ENCODE data around the gene ZBTB4. TPM values are rescaled to one million over a fixed set of nuclear protein-coding genes. Genes with fewer than 3 reads are reported as not detected.
"Not testable (repeated sequence)": the region's sequence is repeated elsewhere in the genome, so short reads cannot be mapped to it uniquely, and the experiment has no call there.

ZBTB4 gene
- total RNA-seq, 1 experiment from 2014 or later = 10.0 TPM

DNA sequence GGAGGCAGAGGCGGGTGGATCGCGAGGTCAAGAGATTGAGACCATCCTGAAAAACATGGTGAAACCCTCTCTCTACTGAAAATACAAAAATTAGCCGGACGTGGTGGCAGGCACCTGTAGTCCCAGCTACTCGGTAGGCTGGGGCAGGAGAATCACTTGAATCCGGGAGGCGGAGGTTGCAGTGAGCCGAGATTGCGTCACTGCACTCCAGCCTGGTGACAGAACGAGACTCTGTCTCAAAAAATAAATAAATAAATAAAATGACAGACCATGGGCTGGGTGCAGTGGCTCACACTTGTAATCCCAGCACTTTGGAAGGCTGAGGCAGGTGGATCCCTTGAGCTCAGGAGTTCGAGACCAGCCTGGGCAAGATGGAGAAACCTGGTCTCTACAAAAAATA is 9.6 kb downstream of the ZBTB4 start:
- DNase-seq (ENCODE audit: low spot score) = not testable (repeated sequence)

- no peak for DNase-seq (ENCODE audit: low spot score)
Observed at GRCh38 chr17:7468804-7469389, 10.5 kb downstream of the ZBTB4 start.

DNA sequence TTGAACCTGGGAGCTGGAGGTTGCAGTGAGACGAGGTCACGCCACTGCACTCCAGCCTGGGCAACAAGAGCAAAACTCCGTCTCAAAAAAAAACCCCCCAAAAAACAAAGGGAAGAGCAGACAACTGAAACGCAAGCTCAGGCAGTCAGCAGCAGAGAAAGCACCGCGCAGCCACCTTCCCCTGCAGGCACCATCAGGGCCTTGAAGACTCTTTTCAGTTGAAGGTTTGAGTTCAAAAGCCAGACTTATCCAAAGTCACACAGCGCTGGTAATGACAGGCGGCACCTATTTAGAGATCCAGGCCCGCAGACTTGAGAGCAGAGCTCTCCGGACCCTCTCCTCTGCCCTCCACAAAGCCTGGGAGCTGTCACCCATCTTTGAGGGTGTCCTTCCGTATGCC is 11.1 kb downstream of the ZBTB4 start:
- DNase-seq (ENCODE audit: low spot score) = no peak

- DNase-seq (ENCODE audit: low spot score) = no peak
Observed at GRCh38 chr17:7467498-7467897, 11.9 kb downstream of the ZBTB4 start.

DNA sequence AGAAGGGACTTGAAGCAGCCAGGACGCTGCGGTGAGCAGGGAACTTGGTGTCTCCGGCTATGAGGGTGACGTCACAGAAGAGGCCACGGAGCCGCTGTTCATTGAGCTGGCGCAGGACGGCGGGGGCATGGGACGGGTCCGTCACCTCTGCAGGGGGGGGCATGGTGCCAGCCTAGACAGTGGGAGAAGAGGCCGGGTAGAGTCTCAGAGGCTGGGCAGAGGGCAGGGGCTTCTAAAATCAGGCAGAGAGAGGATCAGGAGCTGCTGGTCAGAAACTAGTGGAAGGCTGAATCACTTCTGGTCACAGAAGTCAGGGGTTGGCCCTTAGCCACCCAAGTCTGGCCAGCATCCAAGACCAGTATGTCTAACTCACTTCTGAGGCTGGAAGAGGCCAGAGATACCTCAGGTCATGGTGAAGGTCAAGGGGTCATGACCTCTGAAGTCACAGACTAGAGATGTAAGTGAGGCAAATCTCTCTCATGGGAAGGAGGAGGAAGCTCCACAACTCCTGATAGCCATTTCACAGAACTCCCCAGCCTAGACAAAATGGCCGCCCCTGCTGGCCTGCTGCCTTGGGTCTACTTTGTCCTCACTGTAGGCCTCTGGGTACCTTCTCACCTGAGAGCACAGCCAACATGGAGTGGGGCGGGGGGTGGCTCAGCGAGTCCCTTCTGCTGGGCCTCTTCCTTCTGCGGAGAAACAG is 12.6 kb downstream of the ZBTB4 start:
- DNase-seq (ENCODE audit: low spot score) = no peak

DNA sequence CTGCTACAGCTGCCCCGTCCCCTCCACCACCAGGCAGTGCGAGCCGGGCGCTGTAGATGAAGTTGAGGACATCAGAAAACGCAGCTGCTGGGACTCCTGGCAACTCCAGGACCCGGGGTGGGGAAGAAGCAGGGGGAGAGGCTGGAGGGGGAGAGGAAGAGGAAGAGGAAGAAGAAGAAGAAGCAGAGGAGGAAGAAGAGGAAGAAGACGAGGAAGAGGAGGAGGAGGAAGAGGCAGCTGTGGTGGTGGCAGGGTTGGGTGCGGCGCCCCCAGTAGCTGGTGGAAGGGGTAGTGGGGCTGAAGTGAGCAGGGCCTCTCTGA is 13.2 kb downstream of the ZBTB4 start:
- no peak for DNase-seq (ENCODE audit: low spot score)

DNA sequence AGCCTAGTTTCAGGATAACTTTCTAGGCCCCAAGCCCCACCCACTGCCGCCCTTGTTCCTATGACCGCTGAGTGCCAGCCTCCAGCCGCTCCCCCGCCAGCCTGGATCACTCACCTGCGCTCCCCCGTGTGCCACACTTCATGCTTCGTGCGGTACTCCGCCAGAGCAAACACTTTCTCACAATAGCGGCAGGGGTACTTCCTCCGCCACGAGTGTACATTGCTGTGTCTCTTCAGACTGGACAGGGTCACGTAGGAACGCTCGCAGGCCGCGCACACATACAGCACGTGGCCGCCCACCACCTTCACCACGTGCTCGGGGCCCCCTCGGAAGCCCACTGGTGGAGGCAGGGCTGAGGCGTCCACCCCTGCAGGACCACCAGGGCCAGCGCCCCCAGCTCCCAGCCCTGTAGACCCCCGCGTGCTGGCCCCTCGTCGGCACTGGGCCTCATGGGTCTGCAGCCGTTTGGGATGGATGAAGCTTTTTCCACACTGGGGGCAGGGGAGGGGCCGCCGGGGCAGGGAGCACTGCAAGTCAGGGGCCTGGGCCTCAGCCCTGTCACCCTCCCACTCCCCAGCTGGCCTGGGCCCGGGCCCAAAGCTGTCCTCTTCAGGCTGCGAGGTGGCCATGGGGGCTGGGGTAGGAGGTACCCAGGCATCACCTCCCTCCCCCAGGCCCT is 13.7 kb downstream of the ZBTB4 start:
- DNase-seq (ENCODE audit: low spot score) = no peak

DNA sequence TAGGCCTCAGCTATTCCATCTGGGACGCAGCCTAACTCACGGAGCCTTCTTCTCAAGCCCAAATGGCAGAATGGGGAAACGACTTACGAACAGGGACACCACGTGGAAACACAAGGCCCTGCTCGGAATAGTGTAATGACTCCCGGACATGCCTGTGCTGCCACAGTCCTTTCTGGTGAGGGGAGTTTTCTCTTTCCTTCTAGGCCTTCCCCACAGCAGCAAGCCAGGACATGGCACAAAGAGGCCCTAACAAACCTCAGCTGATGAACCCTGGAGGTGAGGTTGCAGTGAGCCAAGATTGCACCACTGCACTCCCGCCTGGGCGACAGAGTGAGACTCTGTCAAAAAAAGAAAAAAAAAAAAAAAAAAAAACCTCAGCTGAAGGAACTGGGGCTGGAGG is 15.3 kb downstream of the ZBTB4 start:
- DNase-seq (ENCODE audit: low spot score) = no peak

DNA sequence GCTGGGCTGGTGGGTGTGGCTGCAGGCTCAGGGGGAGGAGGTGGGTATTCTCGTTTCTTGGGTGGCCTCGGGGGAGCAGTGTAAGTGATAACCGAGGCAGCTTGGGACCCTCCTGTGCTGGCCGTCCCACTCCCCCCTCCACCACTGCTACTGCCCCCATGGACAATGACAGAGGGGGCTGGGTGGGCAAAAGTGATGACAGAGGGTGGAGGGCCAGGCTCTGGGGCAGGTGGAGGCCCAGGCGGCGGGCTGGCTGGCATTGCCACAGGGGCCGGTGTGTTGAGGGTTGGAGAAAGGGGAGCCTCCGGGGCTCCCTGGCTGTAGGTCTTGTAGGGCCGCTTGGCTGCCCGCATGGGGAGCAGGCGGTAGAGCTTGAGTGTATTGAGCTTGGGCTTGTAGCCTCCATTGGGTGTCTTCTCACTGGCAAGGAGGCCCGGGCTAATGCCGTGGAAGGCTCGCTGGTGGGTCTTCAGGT is 16.0 kb downstream of the ZBTB4 start:
- DNase-seq (ENCODE audit: low spot score) = no peak

- DNase-seq (ENCODE audit: low spot score) = no peak
Observed at GRCh38 chr17:7462474-7463371, 16.7 kb downstream of the ZBTB4 start.

DNA sequence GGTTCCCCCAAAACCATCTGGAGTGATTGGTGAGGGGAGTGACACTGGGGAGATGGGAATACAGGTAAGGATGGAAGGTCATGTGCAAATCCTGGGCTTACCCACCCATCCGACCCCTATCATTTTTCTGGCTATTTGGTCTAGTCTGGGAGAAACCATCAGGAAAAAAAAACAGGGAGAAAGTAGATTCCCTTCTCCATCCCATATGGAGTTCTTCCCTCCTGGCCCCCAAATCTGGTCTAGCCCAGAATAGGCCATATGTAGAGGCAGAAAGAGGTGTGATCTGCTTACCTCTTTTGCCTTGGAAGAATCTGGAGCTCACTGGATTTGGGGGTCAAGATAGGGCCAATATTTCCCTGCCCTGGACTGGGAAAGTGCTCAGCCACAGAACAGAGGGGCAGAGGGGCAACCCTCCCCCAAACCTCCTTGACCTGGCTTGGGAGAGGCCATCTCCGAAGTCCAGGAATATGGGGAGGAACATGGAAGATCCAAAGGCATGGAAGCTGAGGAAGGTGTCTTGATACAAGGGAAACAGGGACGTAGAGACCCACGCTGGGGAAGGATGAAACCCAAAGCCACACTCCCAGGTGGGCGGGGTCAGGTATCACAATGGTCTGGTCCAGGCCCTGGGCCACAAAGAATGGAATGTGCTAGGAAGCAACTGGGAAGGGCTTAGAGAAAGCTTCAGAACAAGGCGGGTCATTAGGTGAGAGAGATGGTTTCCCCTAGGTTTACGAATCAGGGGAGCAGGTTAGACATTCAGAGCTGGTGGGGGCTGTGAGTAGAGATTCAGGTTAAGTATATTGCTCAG is 18.4 kb downstream of the ZBTB4 start:
- no peak for DNase-seq (ENCODE audit: low spot score)

DNA sequence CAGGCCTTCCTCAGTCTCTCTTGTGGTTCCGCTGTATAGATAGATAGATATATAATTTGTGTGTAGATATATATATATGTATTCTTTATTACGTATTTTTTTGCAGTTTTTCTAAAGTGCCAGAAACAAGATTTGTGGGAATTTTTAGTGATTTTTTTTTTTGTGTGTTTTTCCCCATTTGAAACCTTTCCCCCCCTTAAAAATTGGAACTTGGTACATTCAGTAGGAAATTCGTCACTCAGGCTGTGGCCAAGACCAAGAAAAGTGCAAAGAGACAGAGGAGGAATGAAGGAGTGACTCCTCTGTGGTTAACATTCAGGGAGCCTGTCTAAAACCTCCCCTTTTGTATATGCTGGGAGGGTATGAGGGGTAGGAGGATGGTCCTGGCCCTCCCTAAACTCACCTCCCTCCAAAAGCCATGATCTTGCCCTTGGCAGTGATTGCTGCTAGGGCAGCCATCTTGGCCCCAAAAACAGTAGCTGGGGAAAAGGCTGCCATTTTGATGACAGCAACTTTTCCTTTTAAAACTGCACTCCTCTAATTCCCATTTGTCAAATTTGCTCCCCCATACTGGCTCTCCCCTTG is 19.4 kb downstream of the ZBTB4 start:
- DNase-seq (ENCODE audit: low spot score) = no peak

DNA sequence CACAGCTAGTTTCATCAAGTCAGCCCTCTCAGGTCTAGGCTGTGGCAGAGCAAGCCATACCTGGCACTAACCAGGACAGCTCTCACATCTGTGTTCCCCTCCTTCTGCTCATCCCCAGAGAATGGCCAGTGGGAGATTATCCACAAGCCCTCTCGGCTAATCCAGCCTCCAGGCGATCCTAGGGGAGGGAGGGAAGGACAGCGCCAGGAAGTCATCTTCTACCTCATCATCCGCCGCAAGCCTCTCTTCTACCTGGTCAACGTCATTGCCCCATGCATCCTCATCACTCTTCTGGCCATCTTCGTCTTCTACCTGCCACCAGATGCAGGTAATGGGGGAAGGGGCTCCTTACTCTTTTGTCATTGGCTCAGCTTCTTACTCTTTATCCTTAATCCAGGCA is 31.0 kb downstream of the ZBTB4 start:
- no peak for DNase-seq (ENCODE audit: low spot score)

- peak; percentile 54 for DNase-seq (ENCODE audit: low spot score)
Observed at GRCh38 chr17:7445619-7445968, 33.8 kb downstream of the ZBTB4 start.

DNA sequence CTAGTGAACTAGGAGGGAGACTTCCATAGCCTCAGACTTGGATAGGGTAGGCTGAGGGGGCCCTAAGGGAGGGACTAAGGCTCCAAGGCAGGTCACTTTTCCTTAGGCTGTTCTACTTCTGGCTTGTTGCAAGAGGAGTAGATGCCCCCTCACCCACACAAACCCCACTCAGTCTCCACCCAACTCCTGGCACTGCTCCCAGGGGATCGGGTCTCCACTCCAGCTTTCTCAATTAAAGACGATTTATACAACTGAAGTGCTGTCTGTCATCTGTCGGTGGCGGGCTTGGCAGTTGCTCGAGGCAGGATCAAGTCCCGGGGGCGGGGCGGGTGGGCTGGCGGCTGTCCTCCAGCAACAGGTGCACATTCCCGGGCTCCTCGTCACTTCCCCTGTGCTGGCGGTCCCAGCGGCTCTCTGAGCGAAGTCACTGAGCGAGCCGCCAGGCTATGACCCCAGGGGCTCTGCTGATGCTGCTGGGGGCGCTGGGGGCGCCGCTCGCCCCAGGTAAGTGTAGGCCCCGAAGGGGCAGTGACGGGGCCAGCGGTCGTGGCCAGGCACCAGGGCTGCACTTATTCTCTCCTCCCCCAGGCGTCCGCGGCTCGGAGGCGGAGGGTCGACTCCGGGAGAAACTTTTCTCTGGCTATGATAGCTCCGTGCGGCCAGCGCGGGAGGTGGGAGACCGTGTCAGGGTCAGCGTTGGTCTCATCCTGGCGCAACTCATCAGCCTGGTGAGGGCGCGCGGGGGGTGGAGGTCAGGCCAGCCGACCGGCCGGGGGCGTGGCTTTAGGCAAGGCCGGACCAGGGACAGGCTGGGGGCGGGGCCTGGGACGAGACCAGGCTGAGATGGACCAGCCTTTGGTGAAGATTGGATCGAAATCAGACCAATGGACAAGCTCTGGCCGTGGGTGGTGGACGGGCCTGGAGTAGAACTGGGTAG is 34.5 kb downstream of the ZBTB4 start, which contains the start of gene CHRNB1:
Gene CHRNB1 (plus strand): TSS at position 380 of the 937 bp plus-strand sequence. CDS start 67 bp downstream, at position 447.
- peak; percentile 65 for DNase-seq (ENCODE audit: low spot score)

DNA sequence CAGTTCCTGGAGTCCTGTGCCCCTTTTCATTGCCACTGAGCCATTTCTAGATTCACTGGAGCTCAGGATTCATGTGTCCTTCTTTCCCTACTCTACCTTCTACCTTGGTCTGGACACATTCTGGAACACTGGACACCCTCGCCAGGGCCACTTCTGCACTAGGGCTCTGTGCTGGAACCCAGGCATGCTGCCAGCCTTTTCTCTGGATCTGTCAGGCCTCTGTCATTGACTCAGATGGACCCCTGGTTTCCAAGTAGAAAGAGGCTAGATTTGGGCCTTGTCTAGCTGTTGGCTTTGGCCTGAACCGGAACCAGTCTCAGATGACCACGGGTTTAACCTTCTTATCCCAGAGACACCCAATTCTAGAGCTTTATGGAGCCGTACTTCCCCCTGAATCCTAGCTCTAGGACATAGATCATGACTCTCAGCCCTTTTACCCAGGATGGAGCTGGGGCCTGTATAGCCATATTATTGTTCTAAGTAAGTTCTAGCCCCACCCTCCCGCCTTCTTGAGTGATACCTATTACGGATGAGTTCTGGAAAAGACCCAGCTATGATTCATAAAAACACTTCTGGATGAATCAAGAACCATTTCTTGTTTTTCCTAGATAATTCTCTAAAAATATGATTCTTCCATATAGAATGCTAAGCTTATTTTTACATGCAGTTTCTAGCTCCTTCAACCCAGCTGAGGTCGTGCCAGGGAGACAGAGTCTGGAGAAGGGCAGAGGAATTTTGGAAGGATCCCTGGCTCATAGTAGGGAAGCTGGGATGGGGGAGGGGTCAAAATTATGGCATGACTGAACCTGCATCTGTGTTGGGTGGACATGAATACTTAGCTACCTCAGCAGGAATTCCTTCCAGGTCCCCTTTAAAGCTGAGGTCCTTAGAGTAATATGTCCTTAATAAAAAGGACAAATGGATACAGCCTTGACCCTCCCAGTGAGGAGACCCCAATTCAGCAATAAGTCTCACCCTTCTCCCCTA is 35.6 kb downstream of the ZBTB4 start:
- DNase-seq (ENCODE audit: low spot score) = no peak

- no peak for DNase-seq (ENCODE audit: low spot score)
Observed at GRCh38 chr17:7442142-7442541, 37.3 kb downstream of the ZBTB4 start.

GRCh38 chr17:7441266-7441665 is 38.2 kb downstream of the ZBTB4 start:
- DNase-seq (ENCODE audit: low spot score) = no peak
